Bronchial epithelial cell (primary cell): ENCODE measurements around the gene EGLN3. TPM values are rescaled to one million over a fixed set of nuclear protein-coding genes. Genes with fewer than 3 reads are reported as not detected.

Source experiments
- DNase-seq: peaks from one replicate; pipeline ENCODE4 v3.0.0-alpha.2; 2010; ENCODE audit warnings: low read depth
- FAIRE-seq: peaks from 2 replicates; lab custom pipeline; 2011; peaks lifted over from hg19 to GRCh38; lab: Jason Lieb, UNC
- H3K27me3 ChIP-seq: 2 replicates; pipeline ENCODE4 v1.5.1; 2011; ENCODE audit warnings: low read length; ENCODE audit not compliant: control insufficient read depth, insufficient read depth
- H3K36me3 ChIP-seq: 2 replicates; pipeline ENCODE4 v1.5.1; 2011; ENCODE audit warnings: low read length; ENCODE audit not compliant: control insufficient read depth, insufficient read depth
- H3K4me3 ChIP-seq: 2 replicates; pipeline ENCODE4 v1.5.1; 2011; ENCODE audit warnings: mild to moderate bottlenecking, low read depth, low read length, control low read depth
- CTCF ChIP-seq: IDR thresholded peaks from 2 replicates; pipeline ENCODE4 v1.5.1; 2011; ENCODE audit warnings: mild to moderate bottlenecking, moderate library complexity, low read length, control low read depth, inconsistent platforms; ENCODE audit not compliant: insufficient read depth, severe bottlenecking
- total RNA-seq: library from RNA; depleted of rRNA; stranded (reverse); fragments of >200 nt; gene quantifications from 2 replicates; pipeline ENCODE4 v1.2.1, GENCODE V29; 2014

Gene EGLN3
- total RNA-seq, 1 donor from 2014 or later = 48.7 TPM

DNA sequence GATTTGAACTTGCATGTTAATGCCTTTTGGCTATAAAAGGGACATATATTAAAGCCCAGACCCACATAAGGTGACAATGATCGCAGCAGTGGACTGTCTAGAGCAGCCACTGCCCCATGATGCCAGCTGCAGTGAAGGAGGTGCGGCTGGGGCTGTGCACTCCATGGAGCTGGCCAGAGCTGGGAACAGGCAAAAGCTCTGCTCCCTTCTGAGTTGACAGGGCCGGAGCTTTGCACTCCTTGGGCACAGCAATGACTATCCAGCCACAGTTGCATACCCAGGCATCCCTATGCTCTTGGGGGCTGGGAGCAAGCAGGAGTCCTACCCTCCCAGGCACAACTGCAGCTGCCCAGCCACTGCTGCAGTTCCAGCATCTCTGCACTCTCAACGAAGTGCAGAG is 50.2 kb downstream of the EGLN3 start:
- H3K27me3 ChIP-seq = no peaks in the 10 kb centered on the region
- FAIRE-seq (no peak), DNase-seq (no peak)
- TF ChIP-seq CTCF = no peak
- no peaks in the 10 kb centered on the region for H3K36me3 ChIP-seq
- no peak overlapping the region for H3K4me3 ChIP-seq

GRCh38 chr14:33899723-33900341 is 51.0 kb downstream of the EGLN3 start:
- FAIRE-seq = no peak
- DNase-seq = no peak
- no peak for TF ChIP-seq CTCF
- H3K4me3 ChIP-seq = no peak overlapping the region
- no peaks in the 10 kb centered on the region for H3K36me3 ChIP-seq
- H3K27me3 ChIP-seq = no peaks in the 10 kb centered on the region

- FAIRE-seq (no peak), DNase-seq (no peak)
- Histone ChIP-seq H3K36me3 (no peaks in the 10 kb centered on the region), H3K27me3 (no peaks in the 10 kb centered on the region), H3K4me3 (no peak overlapping the region)
- no peak for TF ChIP-seq CTCF
Measured at GRCh38 chr14:33897878-33898535, 52.9 kb downstream of the EGLN3 start.

GRCh38 chr14:33897382-33897781 is 53.5 kb downstream of the EGLN3 start:
- Histone ChIP-seq H3K4me3 (no peak overlapping the region), H3K27me3 (no peaks in the 10 kb centered on the region), H3K36me3 (no peaks in the 10 kb centered on the region)
- DNase-seq (no peak), FAIRE-seq (peak; percentile 32)
- no peak for TF ChIP-seq CTCF

DNA sequence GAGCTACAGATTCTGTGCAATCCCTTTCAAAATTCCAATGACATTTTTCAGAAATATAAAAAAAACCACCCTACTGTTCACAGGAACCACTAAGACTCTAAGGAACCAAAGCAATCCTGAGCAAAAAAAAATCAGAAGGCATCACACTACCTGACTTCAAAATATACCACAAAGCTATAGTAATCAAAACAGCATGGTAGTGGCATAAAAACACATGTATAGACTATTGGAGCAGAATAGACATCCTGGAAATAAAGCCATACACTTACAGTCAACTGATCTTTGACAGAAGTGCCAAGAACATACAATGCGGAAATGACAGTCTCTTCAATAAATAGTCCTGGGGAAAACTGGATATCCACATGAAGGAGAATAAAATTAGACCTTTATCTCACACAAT is 56.5 kb downstream of the EGLN3 start:
- H3K4me3 ChIP-seq = no peak overlapping the region
- TF ChIP-seq CTCF = no peak
- FAIRE-seq (no peak), DNase-seq (no peak)
- H3K27me3 ChIP-seq = no peaks in the 10 kb centered on the region
- no peaks in the 10 kb centered on the region for H3K36me3 ChIP-seq
